Gastroesophageal sphincter (tissue), 4 donors: Measurements from ENCODE around the gene CFAP57. TPM values are rescaled to one million over a fixed set of nuclear protein-coding genes. Genes with fewer than 3 reads are reported as not detected.
A peak's percentile ranks its signal among the peaks of the same experiment; 100 is the strongest.

Experiments used
- ATAC-seq: fragments of 150-250 bp; one replicate; pipeline ENCODE4 v1.9.1; 2016; ENCODE audit warnings: mild to moderate bottlenecking, moderate library complexity
- H3K27ac ChIP-seq, 4 donors: fragments of 200-600 bp; sonication (generic) in 3 of 4; 1 replicate in 3 of 4; 2 replicates in 1 of 4; pipeline ENCODE4 v1.5.1; 2016 to 2019
- H3K27me3 ChIP-seq: fragments of 200-600 bp; sonication (generic); one replicate; pipeline ENCODE4 v1.5.1; 2019
- H3K36me3 ChIP-seq, 2 donors: fragments of 200-600 bp; sonication (generic); one replicate each; pipeline ENCODE4 v1.5.1; 2019; ENCODE audit warnings: control low read depth in 1 of 2
- H3K4me1 ChIP-seq, 3 donors: fragments of 200-600 bp; sonication (generic); 1 replicate in 2 of 3; 2 replicates in 1 of 3; pipeline ENCODE4 v1.5.1; 2016 to 2019; ENCODE audit warnings: control low read depth in 2 of 3
- H3K4me3 ChIP-seq, 2 donors: fragments of 200-600 bp; sonication (generic); one replicate each; pipeline ENCODE4 v1.5.1; 2019; ENCODE audit warnings: mild to moderate bottlenecking in 1 of 2, moderate library complexity in 1 of 2
- H3K9me3 ChIP-seq, 3 donors: fragments of 200-600 bp; sonication (generic); one replicate each; pipeline ENCODE4 v1.5.1; 2017 to 2019; ENCODE audit warnings: control low read depth in 2 of 3
- EP300 ChIP-seq: sonication (generic); formaldehyde crosslinking; IDR thresholded peaks from one replicate; pipeline ENCODE4 v1.6.1; 2017; ENCODE audit warnings: antibody characterized with exemption, mild to moderate bottlenecking
- POLR2A ChIP-seq, 2 donors: fragments of 450-650 bp; IDR thresholded peaks; one replicate each; pipeline ENCODE4 v1.6.1; 2017; ENCODE audit warnings: antibody characterized with exemption in 2 of 2, mild to moderate bottlenecking in 2 of 2, moderate library complexity in 1 of 2
- POLR2AphosphoS5 ChIP-seq: sonication (generic); formaldehyde crosslinking; IDR thresholded peaks from one replicate; pipeline ENCODE4 v1.6.1; 2017; ENCODE audit warnings: antibody characterized with exemption
- WGBS, 2 donors: methylation state at CpG; one replicate each; pipeline ENCODE4 v1.1.5; 2018; ENCODE audit warnings: low coverage in 1 of 2; 5-methylcytosine and 5-hydroxymethylcytosine counted together
- total RNA-seq, 4 donors: library from RNA; depleted of rRNA; stranded (reverse); fragments of >200 nt; gene quantifications; one replicate each; pipeline ENCODE4 v1.1.0, GENCODE V29; 2016
- TF ChIP-seq, protein P1 (sequence below), 4 experiments: fragments of 200-600 bp in 2 of 4; fragments of 450-650 bp in 2 of 4; sonication (generic) in 1 of 4; IDR thresholded peaks; one replicate each; pipeline ENCODE4 v1.5.1; 2017 to 2019; ENCODE audit warnings: antibody characterized with exemption in 4 of 4, mild to moderate bottlenecking in 2 of 4, moderate library complexity in 2 of 4

CFAP57 gene
- total RNA-seq, 4 donors from 2014 or later: not detected

- H3K4me3 ChIP-seq: no peak overlapping the region
- TF ChIP-seq, protein P1, sequence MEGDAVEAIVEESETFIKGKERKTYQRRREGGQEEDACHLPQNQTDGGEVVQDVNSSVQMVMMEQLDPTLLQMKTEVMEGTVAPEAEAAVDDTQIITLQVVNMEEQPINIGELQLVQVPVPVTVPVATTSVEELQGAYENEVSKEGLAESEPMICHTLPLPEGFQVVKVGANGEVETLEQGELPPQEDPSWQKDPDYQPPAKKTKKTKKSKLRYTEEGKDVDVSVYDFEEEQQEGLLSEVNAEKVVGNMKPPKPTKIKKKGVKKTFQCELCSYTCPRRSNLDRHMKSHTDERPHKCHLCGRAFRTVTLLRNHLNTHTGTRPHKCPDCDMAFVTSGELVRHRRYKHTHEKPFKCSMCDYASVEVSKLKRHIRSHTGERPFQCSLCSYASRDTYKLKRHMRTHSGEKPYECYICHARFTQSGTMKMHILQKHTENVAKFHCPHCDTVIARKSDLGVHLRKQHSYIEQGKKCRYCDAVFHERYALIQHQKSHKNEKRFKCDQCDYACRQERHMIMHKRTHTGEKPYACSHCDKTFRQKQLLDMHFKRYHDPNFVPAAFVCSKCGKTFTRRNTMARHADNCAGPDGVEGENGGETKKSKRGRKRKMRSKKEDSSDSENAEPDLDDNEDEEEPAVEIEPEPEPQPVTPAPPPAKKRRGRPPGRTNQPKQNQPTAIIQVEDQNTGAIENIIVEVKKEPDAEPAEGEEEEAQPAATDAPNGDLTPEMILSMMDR (IDR thresholded peaks at IDR 0.05): no peak
- TF ChIP-seq POLR2AphosphoS5 (no peak), POLR2A (IDR thresholded peaks at IDR 0.05) (no peak), EP300 (no peak)
- ATAC-seq: no peak
- no peaks in the 10 kb centered on the region for H3K9me3 ChIP-seq
- H3K36me3 ChIP-seq: peaks cover 0 to 87% of the 10 kb centered on the region in 2 donors
- peaks cover 0 to 12% (median 0%) of the 10 kb centered on the region in 3 donors for H3K4me1 ChIP-seq
- H3K27ac ChIP-seq: no peak overlapping the region
- 90 to 93% methylated on average over 3 to 5 of the region's 5 CpGs for WGBS, 2 donors
- no peaks in the 10 kb centered on the region for H3K27me3 ChIP-seq
Observed at GRCh38 chr1:43165765-43166164, 6.4 kb upstream of the CFAP57 start.

DNA sequence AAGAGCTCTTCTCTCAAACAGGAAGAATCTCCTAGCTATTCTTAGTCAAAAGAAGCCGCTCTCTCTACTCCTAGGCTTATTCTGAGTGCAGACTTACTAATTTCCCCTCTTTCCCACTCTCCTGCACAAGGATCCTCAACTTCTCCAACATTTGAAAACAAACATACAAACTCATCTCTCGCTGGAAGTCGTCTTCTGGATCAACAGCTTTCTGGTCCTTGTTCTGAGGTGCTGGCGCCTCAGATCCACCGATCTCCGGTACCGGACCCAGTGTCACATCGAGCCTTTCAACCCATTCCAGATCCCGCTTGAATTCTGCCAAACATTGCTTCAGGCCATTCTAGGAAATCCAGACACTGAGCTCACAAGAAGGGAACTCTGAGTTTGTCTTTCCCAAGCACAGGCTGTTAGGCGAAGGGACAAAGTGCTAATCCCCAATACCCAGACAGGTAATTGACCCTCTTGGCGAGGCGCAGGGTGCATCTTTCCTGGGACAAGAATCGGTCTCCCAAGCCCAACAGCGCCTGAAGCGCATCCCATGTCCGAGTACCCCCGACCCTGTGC, 736 bp upstream of the CFAP57 start:
- peak overlapping the region in 3 of 4 donors; percentile 62 to 71 (median 65) for H3K27ac ChIP-seq
- H3K4me3 ChIP-seq: peak overlapping the region; percentile 85 to 92
- H3K4me1 ChIP-seq: peaks cover 4 to 29% (median 11%) of the 10 kb centered on the region in 3 donors
- no peaks in the 10 kb centered on the region for H3K9me3 ChIP-seq
- H3K36me3 ChIP-seq: peaks cover 0 to 44% of the 10 kb centered on the region in 2 donors
- H3K27me3 ChIP-seq: peaks cover 6% of the 10 kb centered on the region
- ATAC-seq: no peak
- 18 to 27% methylated on average over 5 to 12 of the region's 17 CpGs for WGBS, 2 donors
- TF ChIP-seq, protein P1 (IDR thresholded peaks at IDR 0.05): no peak
- TF ChIP-seq POLR2A (IDR thresholded peaks at IDR 0.05): no peak
- no peak for TF ChIP-seq EP300
- no peak for TF ChIP-seq POLR2AphosphoS5

DNA sequence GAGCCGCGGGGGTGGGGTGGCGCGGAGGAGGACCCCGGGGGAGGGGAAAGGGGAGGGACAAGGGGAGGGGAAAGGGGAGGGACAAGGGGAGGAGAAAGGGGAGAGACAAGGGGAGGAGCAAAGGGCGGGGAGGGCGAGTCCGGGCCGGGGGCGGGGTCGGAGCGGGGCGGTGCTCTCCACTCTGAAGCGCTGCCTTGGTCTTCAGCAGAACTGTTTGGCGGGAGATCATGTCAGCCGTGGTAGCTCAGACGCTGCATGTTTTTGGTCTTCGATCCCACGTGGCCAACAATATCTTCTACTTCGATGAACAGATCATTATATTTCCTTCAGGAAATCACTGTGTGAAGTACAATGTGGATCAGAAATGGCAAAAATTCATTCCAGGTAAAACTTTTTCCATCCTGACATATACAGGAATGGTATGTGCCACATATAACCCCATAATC, 420 bp downstream of the CFAP57 start:
- TF ChIP-seq EP300 (no peak), POLR2A (IDR thresholded peaks at IDR 0.05) (no peak), POLR2AphosphoS5 (no peak)
- TF ChIP-seq, protein P1 (IDR thresholded peaks at IDR 0.05): no peak
- peaks cover 0 to 32% of the 10 kb centered on the region in 2 donors for H3K36me3 ChIP-seq
- H3K4me3 ChIP-seq: peak overlapping the region; percentile 85 to 92
- no peaks in the 10 kb centered on the region for H3K9me3 ChIP-seq
- peak; percentile 95 for ATAC-seq
- H3K4me1 ChIP-seq: peaks cover 4 to 29% (median 11%) of the 10 kb centered on the region in 3 donors
- peaks cover 18% of the 10 kb centered on the region for H3K27me3 ChIP-seq
- 0% methylated on average over 7 to 13 of the region's 20 CpGs for WGBS, 2 donors
- peak overlapping the region in 3 of 4 donors; percentile 62 to 71 (median 65) for H3K27ac ChIP-seq

DNA sequence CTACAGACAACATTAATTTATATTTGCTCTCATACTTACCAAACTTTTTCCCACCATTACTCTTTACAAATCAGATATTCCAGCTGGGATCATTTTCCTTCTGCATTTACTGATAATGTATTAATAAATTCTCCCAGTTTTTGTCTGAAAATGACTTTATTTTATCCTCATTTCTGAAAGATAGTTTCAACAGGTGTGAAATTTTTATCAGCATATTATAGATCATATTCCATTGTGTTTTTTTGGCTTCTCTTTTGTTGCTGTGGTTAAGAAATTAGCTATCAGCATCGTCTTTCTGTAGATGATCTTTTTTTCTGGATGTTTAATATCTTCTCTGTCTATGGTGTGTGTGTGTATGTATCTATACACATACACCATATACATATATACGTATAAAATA, 2.7 kb downstream of the CFAP57 start:
- 71 to 89% methylated on average over 1 to 2 of the region's 2 CpGs for WGBS, 2 donors
- TF ChIP-seq POLR2AphosphoS5 (no peak), POLR2A (IDR thresholded peaks at IDR 0.05) (no peak), EP300 (no peak)
- TF ChIP-seq, protein P1 (IDR thresholded peaks at IDR 0.05): no peak
- H3K4me1 ChIP-seq: peaks cover 4 to 26% (median 11%) of the 10 kb centered on the region in 3 donors
- H3K9me3 ChIP-seq: no peaks in the 10 kb centered on the region
- H3K27me3 ChIP-seq: peaks cover 22% of the 10 kb centered on the region
- no peak for ATAC-seq
- H3K27ac ChIP-seq: no peak overlapping the region
- peaks cover 0 to 9% of the 10 kb centered on the region in 2 donors for H3K36me3 ChIP-seq
- no peak overlapping the region for H3K4me3 ChIP-seq

GRCh38 chr1:43177691-43178090, 5.6 kb downstream of the CFAP57 start:
- Histone ChIP-seq H3K27me3 (peaks cover 22% of the 10 kb centered on the region), H3K4me3 (no peak overlapping the region), H3K27ac (no peak overlapping the region), H3K4me1 (peaks cover 0 to 5% (median 3%) of the 10 kb centered on the region in 3 donors), H3K36me3 (no peaks in the 10 kb centered on the region), H3K9me3 (no peaks in the 10 kb centered on the region)
- 30% methylated on average over 4 of the region's 4 CpGs; no CpG with 5 or more reads in 1 of the 2 donors for WGBS, 2 donors
- TF ChIP-seq, protein P1 (IDR thresholded peaks at IDR 0.05): no peak
- TF ChIP-seq POLR2A (IDR thresholded peaks at IDR 0.05) (no peak), EP300 (no peak), POLR2AphosphoS5 (no peak)
- no peak for ATAC-seq
